Testis (tissue), 3 donors: ENCODE measurements around the gene MLPH. TPM values are rescaled to one million over a fixed set of nuclear protein-coding genes. Genes with fewer than 3 reads are reported as not detected.

Experiments
- DNase-seq: peaks from one replicate; pipeline ENCODE4 v3.0.0-alpha.2; 2019
- H3K27ac ChIP-seq, 2 donors: fragments of 200-600 bp; sonication (generic); one replicate each; pipeline ENCODE4 v1.5.1; 2019
- H3K27me3 ChIP-seq: fragments of 200-600 bp; sonication (generic); one replicate; pipeline ENCODE4 v1.5.1; 2019
- H3K36me3 ChIP-seq: fragments of 200-600 bp; sonication (generic); one replicate; pipeline ENCODE4 v1.5.1; 2017; ENCODE audit warnings: low read depth; ENCODE audit errors: missing control alignments
- H3K4me1 ChIP-seq: fragments of 200-600 bp; sonication (generic); one replicate; pipeline ENCODE4 v1.5.1; 2019
- H3K4me3 ChIP-seq, 2 donors: fragments of 200-600 bp; sonication (generic); one replicate each; pipeline ENCODE4 v1.5.1; 2017 to 2019
- H3K9me3 ChIP-seq: fragments of 200-600 bp; sonication (generic); one replicate; pipeline ENCODE4 v1.5.1; 2017
- CTCF ChIP-seq, 3 experiments: fragments of 450-650 bp in 2 of 3; fragments of 200-600 bp in 1 of 3; sonication (generic) in 1 of 3; IDR thresholded peaks; one replicate each; pipeline ENCODE4 v1.5.1; 2016 to 2019; ENCODE audit warnings: antibody characterized with exemption in 3 of 3, mild to moderate bottlenecking in 2 of 3, moderate library complexity in 1 of 3
- POLR2A ChIP-seq: fragments of 450-650 bp; IDR thresholded peaks from one replicate; pipeline ENCODE4 v1.6.1; 2017; ENCODE audit warnings: antibody characterized with exemption, mild to moderate bottlenecking, moderate library complexity
- WGBS, 2 donors: methylation state at CpG; one replicate each; pipeline ENCODE4 v1.1.5; 2018; 5-methylcytosine and 5-hydroxymethylcytosine counted together
- intact Hi-C: fragments of 100-400 bp; cut with DNase I; formaldehyde crosslinking; loops from one replicate; pipeline ENCODE4 v1.15.1; 2023; ENCODE audit warnings: low total_unique reads
- polyA plus RNA-seq: library from polyadenylated mRNA; stranded (reverse); fragments of 350-450 nt; fragmentation: Illumina TruSeq; extraction: RNeasy Lipid Tissue Mini Kit (QIAGEN cat#74804); gene quantifications from one replicate; pipeline ENCODE4 v1.2.3, GENCODE V29; 2014; ENCODE audit warnings: low read depth, low replicate concordance; ENCODE audit not compliant: insufficient read depth
- total RNA-seq, 2 donors: library from RNA; depleted of rRNA; stranded (reverse); fragments of >200 nt; gene quantifications; one replicate each; pipeline ENCODE4 v1.2.3, GENCODE V29; 2016

Gene MLPH
- total and polyA plus RNA-seq, 3 donors from 2014 or later = 5.5 to 7.4 (median 6.5) TPM

- WGBS, 2 donors = 100% methylated on average over 1 of the region's 1 CpG
- intact Hi-C loops = no loop called here
- TF ChIP-seq CTCF (IDR thresholded peaks at IDR 0.05) (no peak), POLR2A (no peak)
- no peak overlapping the region for H3K4me3 ChIP-seq
- no peaks in the 10 kb centered on the region for H3K4me1 ChIP-seq
- no peak overlapping the region for H3K27ac ChIP-seq
- H3K36me3 ChIP-seq = no peaks in the 10 kb centered on the region
- no peak for DNase-seq
- no peaks in the 10 kb centered on the region for H3K27me3 ChIP-seq
- H3K9me3 ChIP-seq = no peaks in the 10 kb centered on the region
Observed at GRCh38 chr2:237534380-237534779, 47.3 kb downstream of the MLPH start.

- no peak for DNase-seq
- Histone ChIP-seq H3K27ac (no peak overlapping the region), H3K9me3 (no peaks in the 10 kb centered on the region), H3K4me3 (no peak overlapping the region), H3K36me3 (no peaks in the 10 kb centered on the region), H3K4me1 (peaks cover 8% of the 10 kb centered on the region), H3K27me3 (no peaks in the 10 kb centered on the region)
- TF ChIP-seq POLR2A = no peak
- 89 to 93% methylated on average over 8 of the region's 8 CpGs for WGBS, 2 donors
- intact Hi-C loops = no loop called here
Observed at GRCh38 chr2:237535385-237536082, 48.5 kb downstream of the MLPH start.

GRCh38 chr2:237536083-237536415 lies 49.0 kb downstream of the MLPH start:
- H3K27ac ChIP-seq = no peak overlapping the region
- WGBS, 2 donors = 58 to 90% methylated on average over 5 of the region's 5 CpGs
- intact Hi-C loops = no loop called here
- H3K27me3 ChIP-seq = no peaks in the 10 kb centered on the region
- H3K36me3 ChIP-seq = no peaks in the 10 kb centered on the region
- no peak for DNase-seq
- peaks cover 13% of the 10 kb centered on the region for H3K4me1 ChIP-seq
- TF ChIP-seq CTCF (IDR thresholded peaks at IDR 0.05) (no peak), POLR2A (no peak)
- H3K4me3 ChIP-seq = no peak overlapping the region
- H3K9me3 ChIP-seq = no peaks in the 10 kb centered on the region

GRCh38 chr2:237536617-237537016 lies 49.6 kb downstream of the MLPH start:
- 87 to 91% methylated on average over 7 to 9 of the region's 9 CpGs for WGBS, 2 donors
- TF ChIP-seq CTCF (IDR thresholded peaks at IDR 0.05) (no peak), POLR2A (no peak)
- intact Hi-C loops = no loop called here
- H3K9me3 ChIP-seq = no peaks in the 10 kb centered on the region
- H3K4me1 ChIP-seq = peaks cover 17% of the 10 kb centered on the region
- no peaks in the 10 kb centered on the region for H3K36me3 ChIP-seq
- H3K27me3 ChIP-seq = no peaks in the 10 kb centered on the region
- DNase-seq = no peak
- no peak overlapping the region for H3K27ac ChIP-seq
- H3K4me3 ChIP-seq = no peak overlapping the region

- H3K9me3 ChIP-seq = no peaks in the 10 kb centered on the region
- H3K4me3 ChIP-seq = no peak overlapping the region
- WGBS, 2 donors = 89 to 90% methylated on average over 28 to 29 of the region's 29 CpGs
- H3K27ac ChIP-seq = no peak overlapping the region
- intact Hi-C loops = no loop called here
- H3K36me3 ChIP-seq = no peaks in the 10 kb centered on the region
- H3K4me1 ChIP-seq = peaks cover 17% of the 10 kb centered on the region
- TF ChIP-seq POLR2A (no peak), CTCF (IDR thresholded peaks at IDR 0.05) (no peak)
- no peaks in the 10 kb centered on the region for H3K27me3 ChIP-seq
- no peak for DNase-seq
Observed at GRCh38 chr2:237538001-237538720, 51.1 kb downstream of the MLPH start.
